MV-4-11 (cell line): Measurements from ENCODE around the gene AGMO.

Source experiments
- DNase-seq: peaks from one replicate; lab custom pipeline; 2025; lab: John Stamatoyannopoulos, UW

AGMO gene

GRCh38 chr7:15498465-15498864 is 63.4 kb downstream of the AGMO start:
- no peak for DNase-seq

- DNase-seq, result no peak
Observed at GRCh38 chr7:15495170-15495569, 66.6 kb downstream of the AGMO start.

GRCh38 chr7:15494711-15495110 is 67.1 kb downstream of the AGMO start:
- no peak for DNase-seq

DNA sequence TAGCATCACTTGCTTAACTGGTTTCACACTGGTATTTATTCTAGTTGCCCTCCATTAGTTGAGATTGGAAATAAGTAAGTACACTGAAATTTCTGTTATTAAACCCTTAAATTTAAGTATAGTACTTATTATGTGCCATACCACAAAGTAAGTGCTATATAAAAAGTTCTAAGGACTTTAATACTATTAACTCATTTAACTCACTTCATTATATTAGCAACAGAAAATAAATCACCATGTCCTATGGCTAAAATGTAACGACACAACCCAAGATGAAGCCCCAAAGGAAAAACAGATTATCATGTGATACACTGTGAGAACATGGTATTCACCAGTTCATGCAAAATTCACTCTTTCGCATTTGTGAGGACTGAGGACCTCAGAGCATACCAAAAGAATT is 70.5 kb downstream of the AGMO start:
- DNase-seq, result no peak

DNA sequence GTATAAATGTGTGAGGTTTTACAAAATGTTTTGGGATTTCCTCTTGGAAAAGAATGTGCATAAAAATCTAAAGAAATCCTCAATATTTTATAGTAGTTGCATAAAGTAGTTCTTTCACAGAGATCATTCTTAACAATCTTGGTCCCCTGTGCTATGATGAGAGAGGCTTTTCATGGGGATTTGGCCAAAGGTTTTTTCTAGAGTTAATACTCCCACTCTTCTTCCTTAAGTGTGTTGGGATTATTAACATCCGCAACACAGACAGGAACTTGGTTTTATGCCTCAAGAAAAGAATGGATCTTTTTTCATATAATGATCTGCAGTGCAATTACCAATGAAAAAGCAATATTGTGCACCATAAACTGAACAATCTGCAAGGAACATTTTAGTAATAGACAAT is 71.5 kb downstream of the AGMO start:
- no peak for DNase-seq

GRCh38 chr7:15489861-15490260 is 72.0 kb downstream of the AGMO start:
- no peak for DNase-seq

DNA sequence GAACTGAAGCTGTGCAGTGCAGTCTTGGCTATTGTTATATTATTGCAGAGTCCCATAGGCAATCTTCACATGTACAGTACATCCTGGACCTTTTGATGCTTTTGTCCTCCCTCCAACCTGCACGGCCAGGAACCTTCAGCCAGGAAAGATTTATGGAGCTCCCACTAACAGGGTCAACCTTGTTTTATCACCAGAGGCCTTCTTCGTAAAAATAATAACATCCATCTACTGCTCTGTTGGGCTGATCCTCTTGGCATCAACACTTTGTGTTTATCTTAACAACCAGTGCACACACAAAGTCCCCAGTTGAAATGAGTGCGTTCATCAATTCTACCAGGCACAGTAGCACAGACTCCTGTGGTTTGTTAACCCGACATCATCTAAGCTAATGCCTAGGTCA is 72.4 kb downstream of the AGMO start:
- no peak for DNase-seq

- DNase-seq, result no peak
Observed at GRCh38 chr7:15488401-15488800, 73.4 kb downstream of the AGMO start.

DNA sequence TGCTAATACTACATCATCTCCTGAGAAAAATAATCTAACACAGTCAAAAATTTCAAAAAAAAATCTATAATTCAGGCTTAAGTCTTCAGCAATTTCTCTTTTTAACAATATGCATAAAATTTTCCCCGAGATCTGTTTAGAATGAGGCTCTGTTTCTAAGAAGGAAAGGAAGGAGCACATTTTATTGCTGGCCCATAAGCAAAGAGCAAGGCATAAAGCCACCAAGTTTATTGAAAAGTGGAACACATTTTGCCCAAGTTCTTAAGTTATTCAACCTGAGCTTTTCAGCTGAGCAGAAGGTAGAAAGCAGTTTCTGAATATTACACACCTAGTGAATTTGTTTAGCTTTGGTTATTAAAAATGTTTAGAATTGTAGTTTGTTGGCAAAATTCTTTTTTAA is 73.9 kb downstream of the AGMO start:
- no peak for DNase-seq

- no peak for DNase-seq
Observed at GRCh38 chr7:15485998-15486397, 75.8 kb downstream of the AGMO start.

DNA sequence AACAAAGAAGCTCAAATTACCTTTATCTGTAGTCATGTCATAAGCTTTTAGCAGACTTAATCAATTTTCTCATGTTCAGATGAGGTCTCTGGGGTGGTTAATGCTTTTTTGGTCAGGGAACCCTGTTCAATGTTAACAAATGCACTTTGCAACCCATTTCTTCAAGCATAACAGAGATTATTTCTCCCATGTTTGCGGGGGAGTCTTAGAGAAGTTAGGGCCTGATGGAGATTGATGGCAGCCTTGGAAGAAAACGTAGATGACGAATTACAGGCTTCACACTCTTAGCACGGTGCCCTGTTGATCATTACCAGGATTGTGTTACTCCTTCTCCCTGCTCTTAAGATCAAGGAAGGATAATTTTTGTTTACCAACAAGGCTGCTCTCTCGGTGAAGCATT is 76.4 kb downstream of the AGMO start:
- DNase-seq, result no peak

GRCh38 chr7:15481132-15481531 is 80.7 kb downstream of the AGMO start:
- no peak for DNase-seq

DNA sequence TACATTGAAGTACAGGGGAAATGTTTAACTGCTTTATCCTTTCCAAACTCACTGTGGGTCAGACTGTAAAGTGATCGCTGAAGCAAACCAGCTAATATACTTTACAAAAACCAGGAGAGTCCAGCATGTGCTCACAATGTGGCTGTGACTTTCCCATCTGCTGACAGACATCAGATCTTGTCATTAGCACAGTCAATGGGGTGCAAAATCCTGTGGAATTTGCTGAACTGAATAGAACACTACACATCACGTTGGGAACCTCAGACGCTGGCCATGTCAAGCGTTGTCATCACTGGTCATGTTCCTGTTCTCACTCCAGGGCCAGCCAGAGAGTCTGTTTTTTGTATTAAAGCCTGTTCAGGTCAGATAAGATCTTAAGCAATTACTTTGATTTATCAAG is 83.4 kb downstream of the AGMO start:
- DNase-seq, result no peak

- DNase-seq, result no peak
Observed at GRCh38 chr7:15476531-15476918, 85.3 kb downstream of the AGMO start.

- DNase-seq, result no peak
Observed at GRCh38 chr7:15475808-15476530, 85.8 kb downstream of the AGMO start.

GRCh38 chr7:15471669-15471950 is 90.2 kb downstream of the AGMO start:
- no peak for DNase-seq

- no peak for DNase-seq
Observed at GRCh38 chr7:15470825-15471668, 90.8 kb downstream of the AGMO start.

DNA sequence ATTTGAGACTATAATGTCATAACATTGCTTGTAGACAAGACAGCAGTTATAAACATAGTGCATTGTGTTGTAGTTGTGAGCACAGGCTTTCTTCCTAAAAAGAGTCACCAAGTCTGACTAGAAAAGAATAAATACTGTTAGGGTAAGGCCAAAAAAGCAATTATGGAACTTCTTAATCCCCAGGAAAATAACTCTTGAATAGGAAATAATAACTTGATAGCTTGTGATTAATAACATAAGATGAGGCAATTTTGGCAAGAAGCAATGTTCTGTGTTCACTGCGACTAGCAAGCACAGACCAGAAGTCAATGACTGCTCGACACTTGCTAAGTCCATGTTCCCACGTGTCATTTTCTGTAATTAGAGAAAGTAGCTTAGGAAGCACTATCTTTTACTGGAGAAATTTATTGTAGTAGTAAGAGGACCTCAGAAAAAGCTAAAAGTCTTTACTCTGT is 97.1 kb downstream of the AGMO start:
- no peak for DNase-seq

DNA sequence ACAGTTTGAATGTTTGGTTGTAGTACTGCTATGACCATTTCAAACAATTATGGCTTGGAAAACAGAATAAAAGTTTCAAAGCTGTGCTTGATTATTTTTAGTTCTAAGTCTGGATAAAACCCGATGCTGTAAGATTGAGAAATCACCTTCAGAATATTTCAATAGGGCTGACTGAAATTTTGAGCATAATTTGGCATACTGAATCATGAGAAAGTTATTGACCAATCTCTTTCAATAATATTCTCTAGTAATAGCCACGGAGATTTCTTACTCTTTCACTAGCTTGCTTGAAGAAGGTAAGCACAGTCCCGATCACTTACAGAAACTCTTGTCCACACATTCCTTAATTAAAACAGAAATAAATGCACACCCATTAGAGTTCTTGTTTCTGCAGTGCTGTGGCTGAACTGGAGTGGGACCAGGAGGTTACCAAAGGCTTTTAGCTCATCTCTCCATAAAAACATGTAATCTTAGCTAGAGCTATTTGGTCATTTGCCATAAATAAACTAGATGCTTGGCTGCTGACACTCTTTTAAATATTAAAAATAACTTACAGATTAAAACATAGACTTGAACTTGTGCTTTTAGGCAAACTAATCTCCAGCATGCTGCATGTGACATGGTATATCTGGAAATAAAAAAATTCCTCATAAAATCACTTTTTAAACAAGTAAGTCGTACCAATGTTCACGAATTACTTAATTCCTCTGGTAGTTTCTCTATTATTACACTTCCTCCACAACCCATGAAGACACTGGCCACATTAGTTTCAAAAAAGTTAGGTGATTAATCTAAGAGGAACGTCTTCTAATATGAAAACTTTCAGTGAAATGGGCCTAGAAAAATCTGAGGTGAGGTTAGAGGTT is 97.8 kb downstream of the AGMO start:
- no peak for DNase-seq

DNA sequence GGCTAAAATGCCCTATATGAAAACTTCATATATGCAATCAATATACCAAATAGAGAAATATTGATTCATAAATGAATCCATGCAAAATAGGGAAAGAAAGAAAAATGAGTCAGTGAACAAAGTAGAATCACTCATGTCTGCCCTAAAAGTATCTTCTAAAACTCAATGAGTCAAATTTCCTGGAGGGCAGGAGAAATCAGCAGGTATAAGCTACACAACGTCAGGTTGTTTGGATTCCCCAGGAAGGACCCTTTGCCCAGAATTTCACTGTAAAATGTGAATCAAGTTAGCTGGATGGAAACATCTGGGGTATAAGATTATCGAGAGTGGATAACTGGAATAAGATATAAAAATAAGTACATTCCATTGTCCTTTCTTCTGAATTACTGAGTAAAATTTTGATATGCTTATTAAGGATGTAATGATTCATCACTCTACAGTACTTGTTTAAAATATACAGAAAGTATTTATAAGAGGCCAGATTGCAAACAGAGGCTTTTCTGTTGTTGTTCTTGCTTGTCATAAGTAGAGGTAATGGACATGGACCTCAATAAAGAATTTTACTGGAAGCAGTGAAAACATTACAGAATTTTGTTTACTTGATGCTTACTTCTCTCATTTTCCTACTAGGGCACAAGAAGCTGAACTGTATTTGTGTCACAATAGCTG is 99.0 kb downstream of the AGMO start:
- no peak for DNase-seq

DNA sequence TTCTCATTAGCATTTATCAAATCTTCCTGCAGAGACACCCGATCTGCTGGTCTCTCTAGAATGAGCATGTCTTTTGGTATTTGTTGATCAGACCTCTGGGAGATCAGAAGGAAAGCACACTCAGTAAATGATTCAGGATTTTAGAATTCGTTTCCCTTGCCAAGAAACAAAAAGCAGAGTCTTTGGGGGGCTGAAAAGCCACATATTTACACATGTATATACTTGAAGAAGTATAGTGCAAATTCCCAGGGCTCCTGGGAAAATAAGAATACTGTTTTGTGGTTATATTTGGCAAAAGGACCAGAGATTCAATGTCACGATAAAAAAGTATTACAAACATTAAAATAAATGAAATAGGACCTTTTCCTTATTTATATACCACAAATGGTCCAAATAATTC is 100.2 kb downstream of the AGMO start:
- DNase-seq, result no peak

GRCh38 chr7:15459018-15459615 is 102.7 kb downstream of the AGMO start:
- no peak for DNase-seq
